ENCODE results near the gene SLC30A5. TPM values are rescaled to one million over a fixed set of nuclear protein-coding genes. Genes with fewer than 3 reads are reported as not detected.
A peak's percentile ranks its signal among the peaks of the same experiment; 100 is the strongest.

SLC30A5 gene
- total and polyA plus RNA-seq, 2 donors (not counting 1 experiment from before 2014, with no cell fraction given): 12.5 to 35.8 TPM

DNA sequence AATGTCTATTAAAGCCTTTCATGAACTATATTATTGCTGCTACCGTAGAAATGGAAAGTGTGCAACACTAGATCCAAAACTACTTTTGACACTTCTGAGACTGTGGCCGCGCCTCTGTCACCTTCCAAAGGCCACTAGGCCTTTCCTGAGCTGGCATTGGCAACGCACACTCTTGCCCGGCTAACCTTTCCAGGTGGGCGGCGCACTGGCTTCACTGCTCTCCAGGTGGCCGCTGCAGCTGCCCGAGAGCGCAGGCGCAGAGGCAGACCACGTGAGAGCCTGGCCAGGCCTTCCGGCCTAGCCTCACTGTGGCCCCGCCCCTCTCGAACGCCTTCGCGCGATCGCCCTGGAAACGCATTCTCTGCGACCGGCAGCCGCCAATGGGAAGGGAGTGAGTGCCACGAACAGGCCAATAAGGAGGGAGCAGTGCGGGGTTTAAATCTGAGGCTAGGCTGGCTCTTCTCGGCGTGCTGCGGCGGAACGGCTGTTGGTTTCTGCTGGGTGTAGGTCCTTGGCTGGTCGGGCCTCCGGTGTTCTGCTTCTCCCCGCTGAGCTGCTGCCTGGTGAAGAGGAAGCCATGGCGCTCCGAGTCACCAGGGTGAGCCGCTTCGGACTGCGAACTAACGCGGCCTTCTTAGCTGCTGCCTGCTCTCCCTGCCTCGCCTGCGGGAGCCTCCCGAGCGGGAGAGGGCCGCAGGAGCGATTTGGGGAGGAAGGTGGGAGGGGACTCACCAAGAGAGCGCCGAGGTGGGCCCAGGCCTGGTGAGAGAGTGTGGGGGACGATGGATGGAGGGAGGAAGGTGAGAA lies 73.1 kb downstream of the SLC30A5 start, which contains the start of gene CCNB1:
CCNB1 (plus strand) TSS at position 465 of the 807 bp plus-strand sequence; CDS start at position 578, 113 bp downstream.
- H3K36me3 ChIP-seq (replicated peaks in 1 of 2; ENCODE audit: control extremely low read depth in 1 of 2, control insufficient read depth in 1 of 2, extremely low read depth in 1 of 2, insufficient read depth in 2 of 2, low read length in 1 of 2): peaks cover 0 to 7% of the 10 kb centered on the region in 2 experiments
- CTCF ChIA-PET: interaction anchor here (0.5 to 1.8 kb wide), 4 partner anchors 73 to 168 kb away, joined by 3 to 7 read pairs (median 3); partner anchors contain the start of genes CCDC125 and SLC30A5
- no peaks in the 10 kb centered on the region for H3K9me3 Mint-ChIP-seq (ENCODE audit: insufficient read depth)
- no peaks in the 10 kb centered on the region for H3K27me3 Mint-ChIP-seq
- TF ChIP-seq, protein P1, sequence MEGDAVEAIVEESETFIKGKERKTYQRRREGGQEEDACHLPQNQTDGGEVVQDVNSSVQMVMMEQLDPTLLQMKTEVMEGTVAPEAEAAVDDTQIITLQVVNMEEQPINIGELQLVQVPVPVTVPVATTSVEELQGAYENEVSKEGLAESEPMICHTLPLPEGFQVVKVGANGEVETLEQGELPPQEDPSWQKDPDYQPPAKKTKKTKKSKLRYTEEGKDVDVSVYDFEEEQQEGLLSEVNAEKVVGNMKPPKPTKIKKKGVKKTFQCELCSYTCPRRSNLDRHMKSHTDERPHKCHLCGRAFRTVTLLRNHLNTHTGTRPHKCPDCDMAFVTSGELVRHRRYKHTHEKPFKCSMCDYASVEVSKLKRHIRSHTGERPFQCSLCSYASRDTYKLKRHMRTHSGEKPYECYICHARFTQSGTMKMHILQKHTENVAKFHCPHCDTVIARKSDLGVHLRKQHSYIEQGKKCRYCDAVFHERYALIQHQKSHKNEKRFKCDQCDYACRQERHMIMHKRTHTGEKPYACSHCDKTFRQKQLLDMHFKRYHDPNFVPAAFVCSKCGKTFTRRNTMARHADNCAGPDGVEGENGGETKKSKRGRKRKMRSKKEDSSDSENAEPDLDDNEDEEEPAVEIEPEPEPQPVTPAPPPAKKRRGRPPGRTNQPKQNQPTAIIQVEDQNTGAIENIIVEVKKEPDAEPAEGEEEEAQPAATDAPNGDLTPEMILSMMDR (IDR thresholded peaks at IDR 0.05): no peak
- no peak for TF ChIP-seq EZH2 (IDR thresholded peaks at IDR 0.05; ENCODE audit: borderline replicate concordance, insufficient read depth, low read depth, low read length, poor library complexity, severe bottlenecking)
- WGBS (ENCODE audit: insufficient coverage): under 1% methylated on average over 49 of the region's 50 CpGs
- intact Hi-C loops (cut with micrococcal nuclease): loop anchor here (1.0 to 5.0 kb wide), 9 partner anchors 22 to 950 kb away; partner anchors contain the start of genes AK6, CCDC125, CDK7 and CENPH
- peak within 1 kb of the TSS; percentile 98 for H2AFZ ChIP-seq (ENCODE audit: insufficient read depth, low read depth, low read length, poor library complexity, severe bottlenecking)
- ATAC-seq (ENCODE audit: low read depth) (peak; percentile 100), DNase-seq (peak; percentile 97)
- POLR2A ChIA-PET: interaction anchor here (0.5 to 2.2 kb wide), 5 partner anchors 30 to 74 kb away, joined by 3 to 6 read pairs (median 4); partner anchors contain the start of genes CDK7 and SLC30A5
- peaks cover 10 to 17% of the 10 kb centered on the region in 2 donors for H3K4me1 ChIP-seq (ENCODE audit: control insufficient read depth in 2 of 2, insufficient read depth in 2 of 2, low read length in 2 of 2)
- H3K27me3 ChIP-seq (replicated peaks in 1 of 4; ENCODE audit: control extremely low read depth in 1 of 4, control insufficient read depth in 3 of 4, insufficient read depth in 4 of 4, low read length in 3 of 4): no peaks in the 10 kb centered on the region
- peak within 1 kb of the TSS; percentile 95 for H3K27ac Mint-ChIP-seq
- H3K4me3 ChIP-seq (ENCODE audit: control extremely low read depth in 1 of 5, extremely low read depth in 1 of 5, insufficient read depth in 1 of 5, low read depth in 2 of 5, low read length in 4 of 5): peak within 1 kb of the TSS; percentile 32 to 89 (median 84)
- H3K27ac ChIP-seq (ENCODE audit: low read length in 2 of 2): peak within 1 kb of the TSS; percentile 55 to 74
- H3K4me2 ChIP-seq (replicated peaks; ENCODE audit: low read depth, low read length, poor library complexity, severe bottlenecking): peak within 1 kb of the TSS; percentile 95
- H3K9ac ChIP-seq (ENCODE audit: low read length): peak within 1 kb of the TSS; percentile 81
- no peaks in the 10 kb centered on the region for H3K79me2 ChIP-seq (ENCODE audit: control insufficient read depth, insufficient read depth, low read length)
- no peaks in the 10 kb centered on the region for H3K9me3 ChIP-seq (ENCODE audit: control extremely low read depth in 1 of 3, control insufficient read depth in 2 of 3, insufficient read depth in 1 of 3, low read length in 2 of 3)
- H4K20me1 ChIP-seq (ENCODE audit: control insufficient read depth, insufficient read depth, low read length, poor library complexity, severe bottlenecking): no peaks in the 10 kb centered on the region
- H3K4me3 Mint-ChIP-seq: peak within 1 kb of the TSS; percentile 97
- H3K4me1 Mint-ChIP-seq: peaks cover 22% of the 10 kb centered on the region
